Pancreas (tissue), 10 donors: ENCODE measurements around the gene TYSND1. TPM values are rescaled to one million over a fixed set of nuclear protein-coding genes. Genes with fewer than 3 reads are reported as not detected.

Experiments
- ATAC-seq, 4 donors: fragments of 200-7000 bp; cut with Tn5 transposase; one replicate each; pipeline versions ENCODE4 v1.8.0 to v1.9.1; 2020; ENCODE audit warnings: mild to moderate bottlenecking in 4 of 4, moderate library complexity in 4 of 4
- DNase-seq, 6 donors: peaks; one replicate each; pipeline ENCODE4 v3.0.0-alpha.2; 2020
- FAIRE-seq: peaks from 2 replicates; lab custom pipeline; 2012; peaks lifted over from hg19 to GRCh38; lab: Jason Lieb, UNC
- H3K27ac ChIP-seq, 4 donors: fragments of 200-600 bp; sonication (generic); 1 replicate in 3 of 4; 2 replicates in 1 of 4; pipeline versions ENCODE4 v1.5.0 to v1.8.0; 2020
- H3K27me3 ChIP-seq, 4 donors: fragments of 200-600 bp; one replicate each; pipeline ENCODE4 v1.8.0; 2021
- H3K36me3 ChIP-seq, 3 donors: fragments of 200-600 bp; sonication (generic) in 1 of 3; one replicate each; pipeline versions ENCODE4 v1.5.0 to v1.8.0; 2020 to 2021
- H3K4me1 ChIP-seq, 3 donors: fragments of 200-600 bp; one replicate each; pipeline ENCODE4 v1.8.0; 2021
- H3K4me3 ChIP-seq, 4 donors: fragments of 200-600 bp; sonication (generic) in 2 of 4; one replicate each; pipeline versions ENCODE4 v1.5.0 to v1.8.0; 2020 to 2021
- H3K9me3 ChIP-seq, 4 donors: fragments of 200-600 bp; one replicate each; pipeline ENCODE4 v1.8.0; 2021
- CTCF ChIP-seq, 4 donors: fragments of 200-600 bp; sonication (generic) in 3 of 4; IDR thresholded peaks; one replicate each; pipeline versions ENCODE4 v1.5.0 to v1.8.0; 2021; ENCODE audit warnings: antibody characterized with exemption in 4 of 4
- WGBS, 2 donors: extraction: QIAGEN DNeasy Blood & Tissue Kit; methylation state at CpG; one replicate each; pipeline ENCODE4 v1.1.7; 2013; 5-methylcytosine and 5-hydroxymethylcytosine counted together
- intact Hi-C, 3 donors: fragments of 100-400 bp; cut with DNase I; formaldehyde crosslinking; loops; one replicate each; pipeline versions ENCODE4 v1.11.1 to v1.14.2; 2022
- polyA plus RNA-seq, 2 donors: library from polyadenylated mRNA; stranded (reverse); fragments of 200-250 nt; gene quantifications; one replicate each; pipeline ENCODE4 v1.2.3, GENCODE V29; 2013
- total RNA-seq, 6 donors: library from RNA; stranded (reverse); fragmentation: NEBNext Ultra II Directional in 4 of 6; extraction: Animal tissue kit (Norgen Biotek cat#: 25700) in 4 of 6; gene quantifications; one replicate each; pipeline versions ENCODE4 v1.2.1 to v1.2.4, GENCODE V29; 2021 to 2023
- donor health status: healthy with polysubstance abuse.
- donor health status: DM: no; HTN: no; CAD: no; lungs with moderate emphysema.
- donor health status: DM: no; HTN: no; CAD: no.
- donor health status: control.
- donor health status: control.
- donor health status: Bipolar disorder and iron deficiency.
- donor health status: DM: yes; HTN: yes; CAD: no.
- donor health status: DM: no; HTN: no; CAD: no.
- donor health status: DM: no; HTN: no; CAD: no.
- donor health status: DM: yes; HTN: yes; CAD: no.

Gene TYSND1, protein sequence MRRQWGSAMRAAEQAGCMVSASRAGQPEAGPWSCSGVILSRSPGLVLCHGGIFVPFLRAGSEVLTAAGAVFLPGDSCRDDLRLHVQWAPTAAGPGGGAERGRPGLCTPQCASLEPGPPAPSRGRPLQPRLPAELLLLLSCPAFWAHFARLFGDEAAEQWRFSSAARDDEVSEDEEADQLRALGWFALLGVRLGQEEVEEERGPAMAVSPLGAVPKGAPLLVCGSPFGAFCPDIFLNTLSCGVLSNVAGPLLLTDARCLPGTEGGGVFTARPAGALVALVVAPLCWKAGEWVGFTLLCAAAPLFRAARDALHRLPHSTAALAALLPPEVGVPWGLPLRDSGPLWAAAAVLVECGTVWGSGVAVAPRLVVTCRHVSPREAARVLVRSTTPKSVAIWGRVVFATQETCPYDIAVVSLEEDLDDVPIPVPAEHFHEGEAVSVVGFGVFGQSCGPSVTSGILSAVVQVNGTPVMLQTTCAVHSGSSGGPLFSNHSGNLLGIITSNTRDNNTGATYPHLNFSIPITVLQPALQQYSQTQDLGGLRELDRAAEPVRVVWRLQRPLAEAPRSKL
- total RNA-seq (1 to 10 TPM; 6.7 to 8.6 (median 7.7) TPM), polyA plus RNA-seq (1 to 10 TPM; 8.2 to 9.5 TPM)

DNA sequence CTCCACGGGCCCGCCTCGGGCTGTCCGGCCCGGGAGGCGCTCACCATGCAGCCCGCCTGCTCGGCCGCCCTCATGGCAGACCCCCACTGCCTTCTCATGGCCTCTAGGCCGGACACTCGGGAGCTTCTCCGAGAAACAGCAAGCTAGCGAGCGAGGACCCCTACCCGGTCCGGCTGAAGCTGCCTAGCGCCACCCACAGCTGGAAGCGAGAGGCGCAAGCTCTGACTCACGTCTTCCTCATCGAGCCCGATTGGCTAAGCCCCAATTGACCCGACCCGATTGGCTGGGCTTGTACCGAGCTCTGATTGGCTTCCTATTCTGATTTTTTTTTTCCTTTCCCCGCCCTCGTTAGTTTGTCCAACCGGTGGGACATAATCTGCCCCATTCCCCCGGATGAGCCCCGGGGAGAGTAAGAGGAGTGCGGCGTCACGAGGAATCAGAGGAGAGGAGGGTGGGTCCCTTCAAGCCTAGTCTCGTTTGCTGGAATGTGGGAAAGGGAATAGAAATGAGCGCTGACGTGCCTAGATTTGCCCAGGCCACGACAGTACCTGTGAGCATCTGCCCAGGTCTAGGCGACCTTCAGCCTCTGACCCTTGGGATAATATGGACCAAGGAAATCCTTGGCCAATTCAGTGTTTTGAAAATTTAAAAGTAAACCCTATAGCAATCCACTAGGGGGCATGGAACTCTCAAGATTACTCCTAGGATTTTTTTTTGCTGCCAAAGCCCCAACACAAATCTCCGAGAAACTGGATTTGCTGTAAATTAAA is at the start of gene TYSND1:
TYSND1 (minus strand) TSS at position 212 of the 770 bp plus-strand sequence; CDS start at position 98, 114 bp downstream.
- H3K9me3 ChIP-seq = no peaks in the 10 kb centered on the region
- peak; percentile 93 to 98 (median 94) for ATAC-seq
- peaks cover 0 to 4% (median 4%) of the 10 kb centered on the region in 3 donors for H3K36me3 ChIP-seq
- no peaks in the 10 kb centered on the region for H3K27me3 ChIP-seq
- peak in 3 of 4 donors; percentile 44 to 55 (median 48) for TF ChIP-seq CTCF (IDR thresholded peaks at IDR 0.05)
- peak; percentile 93 to 98 (median 97) for DNase-seq
- peak; percentile 91 for FAIRE-seq
- intact Hi-C loops = no loop called here
- H3K27ac ChIP-seq = peak within 1 kb of the TSS; percentile 74 to 88 (median 84)
- H3K4me1 ChIP-seq = peaks cover 4 to 12% (median 7%) of the 10 kb centered on the region in 3 donors
- H3K4me3 ChIP-seq = peak within 1 kb of the TSS; percentile 64 to 94 (median 78)
- 1% methylated on average over 38 to 39 of the region's 39 CpGs for WGBS, 2 donors

GRCh38 chr10:70193391-70193844 is 46.9 kb upstream of the TYSND1 start:
- no peak for FAIRE-seq
- no peak for DNase-seq
- no peaks in the 10 kb centered on the region for H3K27me3 ChIP-seq
- 93 to 96% methylated on average over 7 of the region's 7 CpGs for WGBS, 2 donors
- no peaks in the 10 kb centered on the region for H3K9me3 ChIP-seq
- no peak for TF ChIP-seq CTCF (IDR thresholded peaks at IDR 0.05)
- peaks cover 0 to 9% (median 9%) of the 10 kb centered on the region in 3 donors for H3K4me1 ChIP-seq
- H3K27ac ChIP-seq = no peak overlapping the region
- H3K36me3 ChIP-seq = no peaks in the 10 kb centered on the region
- intact Hi-C loops = no loop called here
- no peak overlapping the region for H3K4me3 ChIP-seq
- peak in 2 of 4 donors; percentile 21 to 47 for ATAC-seq

DNA sequence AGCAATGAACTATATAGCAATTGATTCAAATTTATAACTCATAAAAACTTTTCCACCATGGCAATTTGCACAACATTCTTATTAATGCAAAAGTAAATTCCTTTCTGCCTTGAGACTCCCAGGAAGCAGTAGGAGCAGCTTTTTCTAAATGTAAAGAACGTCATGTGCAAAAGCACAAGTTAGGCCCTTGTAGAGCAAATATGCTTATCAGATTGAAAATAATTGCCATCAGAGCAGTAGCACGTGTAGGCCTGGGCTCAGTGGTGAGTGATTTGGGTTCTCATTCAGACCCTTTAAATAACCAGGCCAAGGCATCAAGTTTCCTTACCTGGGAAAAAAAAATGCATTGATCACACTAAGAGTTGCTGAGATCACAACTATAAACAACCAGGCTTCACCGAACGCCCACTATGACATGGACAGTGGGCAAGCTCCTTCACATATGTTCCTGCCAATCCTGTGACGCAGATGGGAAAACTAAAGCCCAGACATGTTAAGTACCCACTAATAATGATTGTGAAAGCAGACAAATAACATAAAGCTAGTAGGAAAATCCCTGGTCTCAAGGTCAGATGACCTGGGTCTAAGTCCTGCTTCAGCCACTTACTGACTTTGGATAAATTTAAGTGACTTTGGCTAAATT is 45.9 kb upstream of the TYSND1 start:
- Histone ChIP-seq H3K27me3 (no peaks in the 10 kb centered on the region), H3K36me3 (no peaks in the 10 kb centered on the region), H3K9me3 (no peaks in the 10 kb centered on the region), H3K4me1 (peaks cover 0 to 9% (median 9%) of the 10 kb centered on the region in 3 donors), H3K27ac (peak overlapping the region in 1 of 4 donors; percentile 13), H3K4me3 (no peak overlapping the region)
- FAIRE-seq = no peak
- ATAC-seq = peak in 3 of 4 donors; percentile 24 to 39 (median 29)
- intact Hi-C loops = no loop called here
- no peak for DNase-seq
- TF ChIP-seq CTCF (IDR thresholded peaks at IDR 0.05) = no peak
- WGBS, 2 donors = 58 to 66% methylated on average over 5 of the region's 5 CpGs

- intact Hi-C loops = no loop called here
- no peak for TF ChIP-seq CTCF (IDR thresholded peaks at IDR 0.05)
- peak overlapping the region in 1 of 4 donors; percentile 13 for H3K27ac ChIP-seq
- no peak for DNase-seq
- no peak for FAIRE-seq
- no peaks in the 10 kb centered on the region for H3K36me3 ChIP-seq
- peaks cover 0 to 9% (median 9%) of the 10 kb centered on the region in 3 donors for H3K4me1 ChIP-seq
- ATAC-seq = peak; percentile 32 to 65 (median 60)
- no peak overlapping the region for H3K4me3 ChIP-seq
- no peaks in the 10 kb centered on the region for H3K9me3 ChIP-seq
- no peaks in the 10 kb centered on the region for H3K27me3 ChIP-seq
These were observed 45.4 kb upstream of the TYSND1 start for GRCh38 chr10:70191972-70192305.
